ENCODE data around the gene PTGES3.
"Not testable (repeated sequence)": the region's sequence is repeated elsewhere in the genome, so short reads cannot be mapped to it uniquely, and the experiment has no call there.

Gene PTGES3

GRCh38 chr12:56709759-56710376 lies 21.8 kb upstream of the PTGES3 start:
- DNase-seq (ENCODE audit: low read depth in 2 of 2, low spot score in 1 of 2): no peak

- DNase-seq (ENCODE audit: low read depth in 2 of 2, low spot score in 1 of 2): not testable (repeated sequence)
Observed at GRCh38 chr12:56704522-56704921, 16.4 kb upstream of the PTGES3 start.

- no peak for DNase-seq (ENCODE audit: low read depth in 2 of 2, low spot score in 1 of 2)
Observed at GRCh38 chr12:56699020-56699661, 11.1 kb upstream of the PTGES3 start.

GRCh38 chr12:56695327-56696101 lies 7.4 kb upstream of the PTGES3 start:
- DNase-seq (ENCODE audit: low read depth in 2 of 2, low spot score in 1 of 2): no peak

- DNase-seq (ENCODE audit: low read depth in 2 of 2, low spot score in 1 of 2): no peak
Observed at GRCh38 chr12:56694161-56694560, 6.1 kb upstream of the PTGES3 start.

GRCh38 chr12:56688846-56689109 lies 694 bp upstream of the PTGES3 start:
- DNase-seq (ENCODE audit: low read depth in 2 of 2, low spot score in 1 of 2): no peak

- peak; percentile 25 to 31 for DNase-seq (ENCODE audit: low read depth in 2 of 2, low spot score in 1 of 2)
Observed at GRCh38 chr12:56687223-56688128, 608 bp downstream of the PTGES3 start.

- no peak for DNase-seq (ENCODE audit: low read depth in 2 of 2, low spot score in 1 of 2)
Observed at GRCh38 chr12:56684745-56685359, 3.2 kb downstream of the PTGES3 start.

GRCh38 chr12:56682323-56682722 lies 5.8 kb downstream of the PTGES3 start:
- DNase-seq (ENCODE audit: low read depth in 2 of 2, low spot score in 1 of 2): no peak

- DNase-seq (ENCODE audit: low read depth in 2 of 2, low spot score in 1 of 2): no peak
Observed at GRCh38 chr12:56679883-56680575, 8.1 kb downstream of the PTGES3 start.

- DNase-seq (ENCODE audit: low read depth in 2 of 2, low spot score in 1 of 2): no peak
Observed at GRCh38 chr12:56678852-56679251, 9.2 kb downstream of the PTGES3 start.

- DNase-seq (ENCODE audit: low read depth in 2 of 2, low spot score in 1 of 2): no peak
Observed at GRCh38 chr12:56677680-56678079, 10.4 kb downstream of the PTGES3 start.

GRCh38 chr12:56676851-56677580 lies 11.1 kb downstream of the PTGES3 start:
- no peak for DNase-seq (ENCODE audit: low read depth in 2 of 2, low spot score in 1 of 2)

GRCh38 chr12:56671608-56672007 lies 16.5 kb downstream of the PTGES3 start:
- DNase-seq (ENCODE audit: low read depth in 2 of 2, low spot score in 1 of 2): no peak

GRCh38 chr12:56670836-56671235 lies 17.2 kb downstream of the PTGES3 start:
- no peak for DNase-seq (ENCODE audit: low read depth in 2 of 2, low spot score in 1 of 2)

GRCh38 chr12:56668197-56668457 lies 20.0 kb downstream of the PTGES3 start:
- no peak for DNase-seq (ENCODE audit: low read depth in 2 of 2, low spot score in 1 of 2)

GRCh38 chr12:56661979-56662638 lies 26.0 kb downstream of the PTGES3 start:
- DNase-seq (ENCODE audit: low read depth in 2 of 2, low spot score in 1 of 2): no peak

- no peak for DNase-seq (ENCODE audit: low read depth in 2 of 2, low spot score in 1 of 2)
Observed at GRCh38 chr12:56661560-56661959, 26.5 kb downstream of the PTGES3 start.

GRCh38 chr12:56658921-56659320 lies 29.2 kb downstream of the PTGES3 start:
- DNase-seq (ENCODE audit: low read depth in 2 of 2, low spot score in 1 of 2): no peak

Measured in stimulated activated CD8-positive, alpha-beta memory T cell treated with anti-CD3 and anti-CD28 coated beads, Interleukin-4, amount 100 ng/mL, for 4 hours (primary cell).